Mucosa of stomach (tissue), 1 donor: Measurements from ENCODE around the gene SELENOK.

Source experiments
- H3K27me3 ChIP-seq: one replicate; pipeline ENCODE4 v1.7.0; 2013; ENCODE audit warnings: mild to moderate bottlenecking, low read length; ENCODE audit not compliant: control insufficient read depth, insufficient read depth
- H3K36me3 ChIP-seq: one replicate; pipeline ENCODE4 v1.7.0; 2013; ENCODE audit warnings: low read length; ENCODE audit not compliant: control insufficient read depth, insufficient read depth
- H3K4me1 ChIP-seq: one replicate; pipeline ENCODE4 v1.7.0; 2013; ENCODE audit warnings: mild to moderate bottlenecking, low read length; ENCODE audit not compliant: control insufficient read depth, insufficient read depth
- H3K4me3 ChIP-seq: one replicate; pipeline ENCODE4 v1.7.0; 2013; ENCODE audit warnings: low read length
- H3K9ac ChIP-seq: one replicate; pipeline ENCODE4 v1.7.0; 2013; ENCODE audit warnings: mild to moderate bottlenecking, low read length, moderate library complexity
- H3K9me3 ChIP-seq: one replicate; pipeline ENCODE4 v1.7.0; 2013; ENCODE audit warnings: mild to moderate bottlenecking, low read length, moderate library complexity; ENCODE audit not compliant: control insufficient read depth
- donor health status: Pancreatic carcinoma.

Gene SELENOK

GRCh38 chr3:53834429-53835095, 57.1 kb downstream of the SELENOK start:
- no peak overlapping the region for H3K9ac ChIP-seq
- no peaks in the 10 kb centered on the region for H3K36me3 ChIP-seq
- H3K27me3 ChIP-seq = no peaks in the 10 kb centered on the region
- H3K9me3 ChIP-seq = no peaks in the 10 kb centered on the region
- no peaks in the 10 kb centered on the region for H3K4me1 ChIP-seq
- H3K4me3 ChIP-seq = no peak overlapping the region
